Stimulated activated CD8-positive, alpha-beta memory T cell treated with anti-CD3 and anti-CD28 coated beads, Interleukin-12 subunit alpha, Interleukin-12 subunit beta, amount 100 ng/mL, for 24 hours (primary cell): ENCODE measurements around the gene CEP78.
A peak's percentile ranks its signal among the peaks of the same experiment; 100 is the strongest.

Experiments
- DNase-seq: peaks from one replicate; pipeline ENCODE4 v3.0.0-alpha.2; 2020; ENCODE audit errors: extremely low read depth

The CEP78 gene

DNA sequence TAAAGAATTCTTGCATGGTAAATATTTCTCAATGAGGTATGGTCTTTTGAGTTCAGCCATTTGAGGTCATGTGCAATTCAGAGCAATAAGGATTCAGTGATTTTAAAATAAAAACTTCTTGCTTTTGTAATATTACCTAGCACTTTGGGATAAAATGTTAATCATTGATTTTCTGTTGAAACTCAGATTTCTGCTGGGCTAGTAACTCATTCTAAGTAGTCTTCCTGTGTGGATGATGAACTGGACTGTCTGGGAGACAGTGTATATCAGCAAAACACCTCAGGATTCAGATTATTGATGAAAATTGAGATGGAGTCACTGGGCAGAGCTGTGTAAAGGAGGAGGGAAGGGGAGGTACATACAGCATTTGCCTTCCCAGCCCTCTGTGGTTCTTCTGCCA, 50.2 kb downstream of the CEP78 start:
- no peak for DNase-seq

DNA sequence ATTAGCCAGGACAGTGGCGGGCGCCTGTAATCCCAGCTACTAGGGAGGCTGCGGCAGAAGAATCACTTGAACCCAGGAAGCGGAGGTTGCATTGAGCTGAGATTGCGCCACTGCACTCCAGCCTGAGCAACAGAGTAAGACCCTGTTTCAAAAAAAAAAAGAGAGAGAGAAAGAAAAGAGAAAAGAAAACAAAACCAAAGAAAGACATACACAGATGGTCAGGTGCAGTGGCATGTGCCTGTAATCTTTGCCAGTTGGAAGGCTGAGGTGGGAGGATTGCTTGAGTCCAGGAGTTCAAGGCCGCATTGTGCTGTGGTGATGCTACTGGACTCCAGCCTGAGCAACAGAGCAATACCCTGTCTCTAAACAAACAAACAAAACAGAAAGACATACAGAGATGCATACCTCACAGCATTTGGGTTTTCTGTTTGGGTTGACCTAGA, 51.1 kb downstream of the CEP78 start:
- DNase-seq, result no peak

DNA sequence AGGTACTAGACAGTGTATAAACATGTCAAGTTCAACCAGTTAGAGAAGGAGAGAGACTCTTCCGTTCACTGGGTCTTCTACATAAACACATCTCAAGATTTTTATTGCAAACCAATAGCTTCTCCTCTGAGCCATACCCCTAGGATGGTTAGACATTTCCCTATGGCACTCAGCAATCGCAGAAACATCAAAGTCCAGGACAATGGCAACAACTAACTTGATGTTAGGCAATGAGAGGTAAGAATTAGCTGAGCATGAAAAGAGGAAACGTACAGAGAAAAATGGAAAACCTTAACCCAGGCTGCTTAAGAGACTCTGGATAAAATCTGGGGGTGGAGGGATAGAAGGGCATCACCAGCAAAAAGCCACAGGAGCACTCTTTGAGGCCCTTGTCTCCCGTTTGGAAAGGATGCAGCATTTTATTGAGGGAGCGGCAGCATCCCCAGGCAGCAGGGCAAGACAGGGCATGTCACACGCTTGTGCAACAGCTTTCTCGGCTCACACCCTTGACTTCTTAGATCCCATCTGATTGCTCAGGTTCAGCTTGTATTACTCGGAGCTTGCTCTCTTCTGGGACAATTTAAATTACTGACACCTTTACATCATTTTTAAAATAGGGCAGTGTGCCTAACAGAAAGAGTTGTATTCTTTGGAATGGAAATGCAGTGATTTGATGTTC, 52.5 kb downstream of the CEP78 start:
- no peak for DNase-seq

DNA sequence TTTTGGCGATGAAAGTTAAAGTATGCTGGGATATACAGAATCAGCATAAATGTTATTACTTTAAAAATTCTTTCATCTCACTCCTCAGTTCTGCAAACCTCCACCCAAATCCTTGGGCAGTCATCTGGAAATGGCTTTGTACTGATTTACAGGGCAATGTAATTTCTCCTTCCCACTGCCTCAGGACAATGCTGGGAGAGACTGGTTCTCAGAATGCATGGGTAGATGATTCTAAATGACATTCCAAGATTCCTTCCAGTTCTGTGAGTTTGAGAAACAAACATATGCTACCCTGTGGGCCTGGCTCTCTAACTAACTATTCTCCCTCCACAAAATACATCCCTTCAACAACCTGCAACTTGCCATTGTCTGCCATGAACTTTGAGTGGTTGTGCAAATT, 53.6 kb downstream of the CEP78 start:
- DNase-seq, result no peak

DNA sequence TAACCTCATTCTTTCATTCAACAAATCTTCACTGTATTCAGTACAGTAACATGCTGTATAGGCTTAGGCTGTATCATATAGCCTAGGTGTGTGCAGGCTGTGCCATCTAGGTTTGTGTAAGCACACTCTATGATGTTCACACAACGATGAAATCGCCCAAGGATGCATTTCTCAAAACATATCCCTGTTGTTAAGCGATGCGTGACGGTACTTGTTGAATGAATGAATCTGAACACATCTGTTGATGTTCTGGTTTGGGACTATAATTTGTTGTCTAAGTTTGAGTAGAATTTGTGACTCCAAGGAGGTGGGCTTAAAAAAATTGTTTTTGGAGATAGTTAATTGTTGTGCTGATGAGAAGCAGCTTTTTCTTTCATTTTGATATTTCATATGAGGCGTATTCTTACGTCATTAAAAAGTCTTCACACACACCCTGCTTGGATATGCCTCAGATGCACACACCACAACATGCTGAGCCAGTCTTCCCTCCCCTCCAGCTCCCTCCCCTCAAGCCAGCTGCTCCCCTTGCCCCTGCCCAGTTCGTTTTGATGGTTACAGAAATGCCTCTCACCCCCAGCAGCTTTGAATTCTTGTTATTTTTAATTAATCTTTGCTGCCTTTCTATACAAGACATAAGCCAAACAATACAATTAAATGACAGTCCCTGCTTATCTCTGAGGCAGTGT, 55.5 kb downstream of the CEP78 start:
- DNase-seq, result no peak

DNA sequence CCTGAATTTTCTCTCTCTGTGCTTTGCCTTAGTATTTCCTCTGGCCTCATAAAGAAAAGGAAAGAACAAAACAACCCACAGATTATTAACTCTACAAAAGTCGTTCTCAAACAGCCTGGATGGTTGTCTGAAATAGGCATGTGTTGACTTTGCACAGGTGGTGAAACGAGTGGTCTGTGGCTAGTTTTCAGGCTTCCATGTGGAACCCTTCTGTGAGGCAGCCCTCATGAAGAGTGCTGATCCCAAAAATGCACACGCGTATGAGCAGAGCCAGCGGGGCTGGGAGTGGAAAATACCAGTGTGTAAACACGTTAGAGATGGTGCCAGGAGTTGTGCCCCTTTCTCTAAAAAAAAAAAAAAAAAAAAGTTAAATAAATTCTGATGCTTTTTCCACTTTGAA, 56.2 kb downstream of the CEP78 start:
- no peak for DNase-seq

DNA sequence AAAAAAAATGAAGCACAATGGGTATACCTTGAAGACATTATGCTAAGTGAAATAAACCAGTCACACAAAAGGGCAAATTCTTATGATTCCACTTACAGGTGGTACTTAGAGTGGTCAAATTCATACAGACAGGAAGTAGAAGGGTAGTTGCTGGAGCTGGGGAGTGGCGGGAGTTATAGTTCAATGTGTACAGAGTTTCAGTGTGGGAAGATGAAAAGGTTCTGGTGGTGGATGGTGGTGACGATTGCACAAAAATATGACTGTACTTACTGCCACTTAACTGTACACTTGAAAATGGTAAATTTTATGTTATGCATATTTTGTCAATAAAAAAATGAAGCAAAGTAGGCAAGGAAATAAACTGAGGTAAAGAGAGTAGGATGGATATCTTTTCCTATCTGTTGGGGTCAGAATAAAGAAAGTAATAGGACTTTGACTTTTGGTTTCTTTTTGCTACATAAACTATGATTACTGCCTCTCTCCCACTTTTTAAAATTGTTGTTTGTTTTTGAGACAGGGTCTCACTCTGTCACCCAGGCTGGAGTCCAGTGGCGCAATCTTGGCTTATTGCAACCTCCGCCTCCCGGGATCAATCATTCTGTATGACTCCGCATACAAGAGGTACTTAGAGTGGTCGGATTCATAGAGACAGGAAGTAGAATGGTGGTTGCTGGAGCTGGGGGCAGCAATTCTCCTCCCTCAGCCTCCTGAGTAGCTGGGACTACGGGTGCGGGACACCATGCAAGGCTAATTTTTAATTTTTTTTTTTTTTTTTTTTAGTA, 57.0 kb downstream of the CEP78 start:
- no peak for DNase-seq

DNA sequence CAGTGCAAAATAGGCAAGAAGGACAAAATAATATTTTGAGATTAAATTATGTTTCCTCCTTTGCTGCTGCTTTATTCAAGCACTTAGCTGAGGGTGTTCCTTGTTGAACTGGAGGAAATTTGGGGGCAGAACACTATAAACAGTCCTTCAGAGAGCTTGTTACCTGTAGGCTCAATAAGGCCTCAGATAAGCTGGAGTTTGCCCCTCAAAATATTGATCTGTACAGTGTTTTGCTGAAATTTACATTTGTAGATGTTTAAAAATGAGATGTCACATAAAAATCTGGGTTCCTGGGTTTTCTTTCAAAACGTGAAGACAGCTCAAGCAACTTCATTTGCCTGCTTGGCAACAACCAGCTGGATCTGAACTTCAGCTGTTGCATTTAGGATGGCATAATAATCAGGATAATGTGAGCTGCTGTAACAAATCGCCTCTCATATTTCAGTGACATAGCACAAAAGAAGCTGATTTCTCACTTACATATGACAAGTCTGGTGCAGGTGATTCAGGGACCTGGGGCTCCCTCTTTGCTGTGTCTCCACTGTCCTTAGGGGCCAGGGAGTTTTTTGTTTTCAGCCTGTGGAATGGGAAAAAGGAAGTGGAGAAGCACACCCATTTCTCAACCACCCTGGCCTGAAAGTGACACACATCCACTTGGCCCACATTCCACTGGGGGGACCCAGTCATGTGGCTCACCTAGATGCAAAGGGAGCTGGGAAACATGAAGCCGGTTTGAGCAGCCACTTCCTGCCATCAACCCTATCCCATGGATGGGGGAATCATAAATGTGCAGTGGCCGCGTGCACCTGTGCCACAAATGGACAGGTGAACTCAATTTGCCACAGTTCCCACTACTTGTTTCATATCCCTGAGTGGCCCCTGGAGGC, 58.7 kb downstream of the CEP78 start:
- no peak for DNase-seq

DNA sequence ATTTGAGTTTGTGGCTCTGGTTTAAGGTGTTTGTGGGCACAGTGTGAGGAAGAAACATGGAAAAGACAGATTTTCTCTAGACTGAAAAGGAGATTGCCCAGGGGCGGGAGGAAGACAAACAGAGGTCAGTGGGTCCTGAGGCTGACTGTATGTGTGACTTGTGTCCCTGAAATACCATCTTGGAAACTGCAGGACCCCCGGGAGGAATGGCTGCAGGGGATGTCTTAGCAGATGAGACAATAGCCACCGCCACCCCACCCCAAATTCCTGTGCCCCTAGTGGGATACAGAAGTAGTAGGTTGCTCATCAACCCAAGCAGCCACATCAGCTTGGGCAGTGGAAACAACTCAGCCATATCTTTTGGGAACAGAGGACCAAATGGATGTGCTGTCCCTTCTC, 59.3 kb downstream of the CEP78 start:
- DNase-seq, result no peak

DNA sequence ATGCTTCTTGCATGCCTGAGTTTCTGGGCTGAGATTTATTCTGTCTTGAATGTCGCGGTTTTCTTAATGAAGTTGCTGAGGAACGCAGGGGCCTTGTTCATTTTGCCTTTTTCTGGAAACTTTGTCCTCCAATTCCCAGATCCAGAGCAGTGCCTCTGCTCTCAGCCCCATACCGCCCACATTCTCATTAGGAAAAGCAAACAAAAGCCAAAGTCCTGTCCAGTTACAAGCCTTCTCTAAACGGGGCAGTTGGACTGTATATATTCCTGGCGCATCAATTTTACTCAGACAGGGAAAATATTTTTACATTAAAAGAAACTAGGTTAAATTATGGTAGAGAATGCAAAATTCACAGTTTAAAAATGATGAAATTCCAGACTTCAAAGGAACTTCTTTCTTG, 59.9 kb downstream of the CEP78 start:
- DNase-seq, result no peak

DNA sequence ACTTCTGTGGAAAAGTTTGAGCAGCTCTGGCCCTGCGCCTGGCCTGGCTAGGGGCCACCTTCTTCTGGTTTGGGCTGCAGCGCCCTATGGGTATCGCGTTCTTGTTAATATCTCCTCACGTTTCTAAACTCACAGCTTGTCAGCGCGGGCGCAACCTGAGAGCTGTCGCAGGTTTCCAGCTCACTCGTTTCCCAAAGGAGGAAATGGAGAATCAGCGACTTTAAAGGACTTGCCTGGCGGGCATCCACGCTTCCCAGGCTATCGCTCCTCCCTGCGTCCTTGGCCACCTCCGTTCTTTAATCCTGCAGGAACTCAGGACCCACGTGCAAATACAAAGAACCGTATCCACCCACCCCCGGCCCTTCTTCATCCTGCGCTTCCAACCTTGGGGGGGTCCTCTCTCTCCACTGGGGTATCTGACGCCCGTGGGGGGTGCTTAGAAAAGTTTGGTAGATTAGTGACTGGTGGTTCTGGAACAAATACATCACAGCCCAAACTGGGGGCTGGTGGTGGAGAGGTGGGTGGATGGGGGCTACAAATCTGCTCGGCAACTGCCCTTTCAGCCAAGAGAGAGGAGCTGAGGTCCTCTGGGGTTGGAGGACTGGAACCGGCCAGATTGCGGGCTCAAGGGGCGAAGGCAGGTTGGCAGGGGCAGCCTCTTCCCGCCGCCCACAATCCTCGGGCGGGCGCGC, 60.5 kb downstream of the CEP78 start:
- DNase-seq, result no peak

DNA sequence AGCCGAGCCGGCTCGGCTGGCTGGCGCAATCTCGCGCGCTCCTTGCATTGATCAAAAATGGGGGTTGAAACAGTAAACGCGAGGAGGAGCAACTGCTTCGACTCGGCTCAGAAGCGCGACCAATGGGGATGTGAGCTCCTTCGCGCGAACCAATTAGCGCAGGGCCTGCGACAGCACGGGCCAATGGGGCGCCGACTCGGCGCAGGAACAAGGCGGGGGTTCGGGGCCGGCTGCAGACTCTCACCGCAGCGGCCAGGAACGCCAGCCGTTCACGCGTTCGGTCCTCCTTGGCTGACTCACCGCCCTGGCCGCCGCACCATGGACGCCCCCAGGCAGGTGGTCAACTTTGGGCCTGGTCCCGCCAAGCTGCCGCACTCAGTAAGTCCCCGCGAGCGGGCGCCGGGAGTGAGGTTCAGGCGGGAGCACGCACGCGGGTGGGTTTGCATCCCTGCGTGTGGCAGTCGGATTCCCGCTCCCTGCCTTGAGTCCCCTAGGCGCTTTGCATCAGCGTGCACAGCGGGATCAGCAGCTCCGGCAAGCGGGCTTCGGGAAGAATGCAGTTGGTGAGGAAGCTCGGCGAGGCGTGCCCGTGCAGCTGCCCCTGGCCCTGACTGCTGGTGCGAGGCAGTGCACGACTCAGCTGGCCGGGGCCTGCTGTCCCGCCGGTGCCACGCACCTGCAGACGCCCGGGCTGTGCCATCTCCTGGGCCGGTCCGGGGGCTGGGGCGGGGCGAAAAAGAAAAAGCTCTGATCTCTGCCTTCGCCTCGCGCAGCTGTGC, 61.2 kb downstream of the CEP78 start, which contains the start of gene PSAT1:
Gene PSAT1, plus strand, starts transcription at position 233 of the 779 bp plus-strand sequence. Its CDS starts 86 bp downstream, at position 319.
- peak; percentile 69 for DNase-seq

DNA sequence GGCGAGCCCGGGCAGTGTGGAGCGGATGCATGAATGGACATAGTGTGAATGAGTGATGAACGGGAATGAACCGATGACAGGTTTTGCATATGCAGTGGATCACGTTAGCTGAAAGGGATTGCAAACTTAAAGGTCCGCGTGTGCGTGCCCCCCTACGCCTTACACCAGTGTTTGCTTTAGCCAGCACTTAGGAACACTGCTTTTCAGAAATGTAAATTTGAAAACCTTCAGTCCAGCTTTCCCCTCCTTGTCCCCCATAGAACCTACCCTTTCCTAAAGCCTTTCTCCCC, 61.7 kb downstream of the CEP78 start:
- no peak for DNase-seq

DNA sequence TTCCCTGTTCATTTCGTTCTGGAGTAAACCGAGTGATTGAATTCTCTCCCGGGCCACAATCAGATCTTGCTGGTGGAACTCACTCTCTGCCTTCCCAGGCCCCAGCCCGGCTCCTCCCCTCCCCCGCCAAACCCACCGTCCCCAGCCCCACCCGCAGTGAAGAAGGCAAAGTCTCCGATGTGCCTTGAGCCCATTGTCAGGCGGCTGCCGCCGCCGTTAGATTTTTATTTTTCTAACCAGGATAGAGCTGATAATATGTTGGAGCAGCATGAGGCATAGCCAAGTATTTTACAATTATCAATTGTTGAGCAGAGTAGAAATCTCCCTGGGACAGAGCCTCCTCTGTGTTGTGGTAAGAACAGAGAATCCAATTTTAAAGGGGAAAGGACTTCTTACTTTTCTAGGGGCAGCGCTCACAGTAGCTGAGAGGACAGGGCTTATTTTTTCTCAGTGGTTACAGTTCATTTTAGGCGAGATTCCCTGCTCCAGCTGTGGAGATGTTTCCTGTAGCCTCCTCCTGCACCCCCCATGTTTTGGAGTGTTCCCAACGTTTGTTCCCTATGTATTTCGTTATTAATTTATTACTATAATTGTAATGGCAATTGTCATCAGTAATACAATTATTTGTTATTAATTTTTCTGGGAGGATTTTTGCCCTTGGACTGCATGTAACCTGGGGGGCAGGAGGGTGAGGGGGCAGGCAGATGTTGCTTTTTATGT, 62.3 kb downstream of the CEP78 start:
- no peak for DNase-seq

DNA sequence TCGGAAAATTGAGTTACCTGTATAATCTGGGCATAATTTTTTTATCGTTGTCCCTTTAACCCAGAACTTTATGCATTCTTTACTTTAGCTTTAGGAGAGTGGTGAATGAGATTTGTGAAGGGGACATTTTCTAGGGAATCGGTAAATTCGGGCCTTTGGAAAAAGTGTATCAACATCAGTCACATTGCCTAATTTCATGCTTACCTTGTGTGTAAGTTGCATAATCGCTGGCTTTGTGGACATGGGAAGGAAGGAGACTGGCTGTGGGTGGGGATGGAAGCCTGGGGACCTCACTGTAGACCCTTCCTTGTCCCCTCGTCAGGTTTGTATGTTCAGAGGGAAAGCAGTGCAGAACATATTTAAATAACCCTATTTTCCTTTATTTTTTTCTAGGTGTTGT, 64.3 kb downstream of the CEP78 start:
- no peak for DNase-seq

DNA sequence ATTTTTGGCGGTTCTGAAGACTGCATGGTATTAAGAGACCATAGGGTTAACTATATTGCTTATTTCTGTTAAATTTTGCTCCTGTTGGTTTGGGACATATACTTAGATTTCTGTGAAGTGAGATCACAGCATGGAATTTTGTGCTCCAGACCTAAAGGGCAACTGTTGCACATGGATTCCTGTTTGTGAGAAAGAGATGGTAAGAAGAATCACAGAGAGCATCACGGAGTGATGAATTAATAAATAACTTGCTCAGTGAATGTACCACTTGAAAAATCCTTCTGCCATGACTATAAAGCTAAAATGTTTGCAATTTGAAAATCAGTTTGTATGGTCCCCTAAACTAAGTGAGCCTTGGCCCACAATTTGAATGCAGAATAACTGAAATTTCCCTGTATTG, 65.6 kb downstream of the CEP78 start:
- DNase-seq, result no peak

DNA sequence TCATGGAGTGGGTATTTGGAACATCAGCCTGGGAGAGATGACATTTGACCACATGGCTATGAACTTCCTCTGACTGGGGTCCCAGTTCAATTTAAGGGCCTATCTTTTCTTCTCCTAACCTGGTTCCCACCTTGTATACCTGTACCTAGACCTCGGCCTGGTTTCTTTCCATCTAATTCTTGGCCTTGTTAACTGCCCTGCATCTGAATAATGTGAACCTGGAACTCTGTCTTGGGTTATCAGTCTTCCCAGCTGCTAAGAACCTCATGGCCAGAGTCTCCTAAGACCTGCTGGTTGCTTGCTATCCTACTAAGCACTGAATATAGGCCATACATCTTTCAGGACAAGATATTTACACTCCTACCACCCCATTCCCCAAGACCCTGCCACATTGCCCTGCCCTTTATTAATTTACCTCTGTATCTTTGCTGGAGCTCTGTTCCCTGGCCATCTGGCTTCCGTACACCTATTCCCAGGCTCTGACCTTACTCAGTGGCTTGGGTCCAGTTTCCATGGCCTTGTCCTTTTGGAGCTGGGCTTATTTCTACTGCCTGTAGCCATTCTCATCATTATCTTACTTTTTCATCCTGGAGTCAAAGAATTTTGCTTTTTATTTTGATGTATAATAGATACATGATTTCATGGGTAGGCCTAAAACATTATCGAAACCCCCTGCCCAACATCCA, 67.6 kb downstream of the CEP78 start:
- no peak for DNase-seq

DNA sequence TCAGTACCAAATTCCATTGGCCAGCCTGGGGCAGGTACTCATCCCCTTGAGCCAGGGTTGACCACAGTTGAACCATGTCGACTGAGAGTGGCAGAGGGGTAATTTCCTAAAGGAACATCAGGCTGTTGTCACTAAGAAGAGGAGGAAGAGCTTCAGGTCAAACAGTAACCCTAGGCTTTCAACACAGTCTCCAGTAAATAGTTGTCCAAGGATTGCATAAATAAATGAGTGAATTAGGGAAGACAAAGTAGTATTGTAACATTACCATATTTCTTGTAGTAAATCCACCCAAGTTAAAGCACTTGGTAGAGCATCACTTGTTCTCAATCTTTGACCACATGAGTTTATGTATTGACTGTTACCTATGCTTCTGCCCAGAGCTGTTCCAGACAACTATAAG, 68.5 kb downstream of the CEP78 start:
- no peak for DNase-seq
